GM21529 (cell line): ENCODE results near the gene PHF20.
"Not testable (repeated sequence)": the region's sequence is repeated elsewhere in the genome, so short reads cannot be mapped to it uniquely, and the experiment has no call there.

Source experiments
- ATAC-seq: cut with Tn5 transposase; IDR thresholded peaks from one replicate; pipeline ENCODE4 v1.9.1; 2021; ENCODE audit not compliant: unreplicated experiment

The PHF20 gene

DNA sequence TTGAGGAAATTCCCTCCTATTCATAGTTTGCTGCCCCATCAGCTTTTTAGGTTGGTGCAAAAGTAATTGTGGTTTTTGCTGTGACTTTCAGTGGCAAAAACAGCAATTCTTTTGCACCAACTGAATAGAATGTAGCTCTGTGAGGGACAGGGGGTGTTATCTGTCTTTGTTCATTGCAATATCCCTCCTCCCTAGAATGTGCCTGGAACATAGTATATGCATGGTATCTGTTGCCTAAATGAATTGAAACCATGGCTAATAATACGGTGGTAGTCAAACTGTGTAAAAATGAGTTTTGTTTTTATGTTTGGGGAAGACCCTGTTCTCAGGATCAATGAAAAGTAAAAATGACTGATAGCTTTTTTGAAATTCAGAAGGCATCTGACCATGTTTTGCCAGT is 137.4 kb downstream of the PHF20 start:
- ATAC-seq, result no peak

DNA sequence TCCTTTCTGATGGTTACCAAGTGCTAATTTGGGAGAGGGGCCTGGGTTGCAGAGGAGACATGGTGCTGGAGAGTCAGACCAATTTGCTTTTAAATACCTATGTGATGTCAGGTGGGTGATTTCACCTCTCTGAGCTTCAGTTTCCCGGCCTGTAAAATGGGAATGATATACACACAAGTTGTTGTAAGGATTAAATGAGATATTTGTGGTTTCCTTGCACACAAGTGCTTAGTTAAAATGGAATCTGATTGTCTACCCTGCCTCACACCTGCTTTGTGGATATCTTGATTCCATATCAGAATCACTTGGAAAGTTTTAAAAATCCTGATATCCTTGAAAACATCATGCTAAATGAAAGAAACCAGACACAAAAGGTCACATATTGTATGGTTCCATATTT is 138.0 kb downstream of the PHF20 start:
- no peak for ATAC-seq

DNA sequence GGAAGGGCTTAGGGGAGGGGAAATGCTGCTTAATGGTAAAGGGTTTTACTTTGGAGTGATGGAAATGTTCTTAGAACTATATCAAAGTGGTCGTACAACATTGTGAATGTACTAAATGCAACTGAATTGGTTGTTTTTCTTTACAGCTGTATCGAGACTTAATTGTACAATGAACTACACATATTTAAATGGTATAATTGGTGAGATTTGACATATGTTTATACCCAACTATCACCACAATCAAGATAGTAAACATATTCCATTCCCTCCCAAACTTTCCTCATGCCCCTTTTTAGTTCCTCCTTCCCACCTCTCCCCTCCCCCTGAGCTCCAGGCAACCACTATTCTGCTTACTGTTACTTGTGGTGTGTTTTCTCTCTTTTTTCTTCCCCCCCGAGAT is 138.4 kb downstream of the PHF20 start:
- ATAC-seq, result no peak

DNA sequence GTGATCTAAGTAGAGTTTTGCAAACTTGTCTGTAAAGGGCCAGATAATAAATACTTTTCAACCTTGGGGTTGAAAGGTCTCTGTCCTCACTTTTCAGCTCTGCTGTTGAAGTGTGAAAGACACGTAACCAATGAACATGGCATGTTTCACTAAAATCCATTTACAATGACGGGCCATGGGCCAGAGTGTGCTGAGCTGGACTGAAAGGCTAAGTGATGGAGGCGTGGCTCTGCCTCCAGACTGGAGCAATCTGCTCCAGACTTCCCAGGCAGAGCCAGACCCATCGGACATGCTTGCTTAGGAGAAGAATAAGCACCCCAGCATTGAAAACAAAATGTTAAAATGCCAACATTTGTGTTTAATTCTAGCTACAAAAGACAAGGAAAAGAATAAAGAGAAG is 141.1 kb downstream of the PHF20 start:
- no peak for ATAC-seq

DNA sequence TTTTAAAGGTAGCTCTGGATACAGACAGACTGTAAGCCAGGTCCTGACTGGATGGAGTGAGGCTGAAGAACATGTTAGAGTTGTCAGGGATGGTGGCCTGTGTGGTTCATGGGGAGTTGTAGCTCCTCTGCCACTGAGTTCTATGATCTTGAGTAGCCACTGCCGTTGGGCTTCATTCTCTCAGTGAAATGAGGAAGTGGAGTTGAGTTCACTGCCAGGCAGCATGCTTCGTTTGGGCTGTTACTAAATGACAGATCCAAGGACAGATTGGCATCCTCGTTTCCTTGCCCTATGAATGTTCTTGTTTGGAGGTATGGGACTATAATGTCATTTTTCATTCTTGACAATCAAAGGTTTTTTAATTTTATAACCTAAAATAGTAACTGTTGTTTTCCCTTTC is 145.3 kb downstream of the PHF20 start:
- no peak for ATAC-seq

DNA sequence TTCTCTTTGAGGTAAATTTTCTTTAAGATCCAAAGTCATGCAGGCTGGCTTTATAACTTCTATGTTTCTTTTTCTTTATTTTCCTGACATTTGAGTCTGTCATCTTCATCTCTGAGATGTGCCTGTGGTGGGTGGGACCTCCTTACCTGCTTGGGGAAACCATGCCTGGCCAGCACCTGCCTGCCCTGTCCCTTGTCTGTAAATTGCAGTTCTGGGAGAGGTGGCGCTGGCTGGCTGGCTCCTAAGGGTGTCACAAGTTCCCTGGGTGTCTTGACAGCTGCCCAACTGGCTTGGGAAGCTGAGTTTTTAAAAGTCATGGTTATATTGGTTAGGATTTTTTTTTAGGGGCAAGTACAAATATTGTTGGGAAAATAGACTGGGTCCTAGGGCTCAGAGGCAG is 146.2 kb downstream of the PHF20 start:
- no peak for ATAC-seq

DNA sequence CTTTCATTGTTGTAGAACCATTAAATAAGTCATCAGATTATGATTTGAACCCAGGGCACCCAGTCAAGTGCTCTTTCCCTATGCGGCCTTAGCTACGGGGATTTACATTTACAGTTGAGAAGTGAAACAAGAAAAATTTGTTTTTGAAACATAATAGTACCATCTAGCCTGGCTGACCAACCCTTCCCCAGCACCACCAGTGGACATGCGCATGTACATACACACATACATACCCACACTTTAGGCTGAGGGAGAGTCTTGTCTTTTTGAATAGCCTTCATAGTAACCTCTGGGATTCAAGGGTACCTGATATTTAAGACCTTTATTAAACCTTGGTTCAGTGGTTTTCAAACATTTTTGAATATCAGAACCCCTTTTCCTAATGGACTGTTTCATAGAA is 148.7 kb downstream of the PHF20 start:
- no peak for ATAC-seq

DNA sequence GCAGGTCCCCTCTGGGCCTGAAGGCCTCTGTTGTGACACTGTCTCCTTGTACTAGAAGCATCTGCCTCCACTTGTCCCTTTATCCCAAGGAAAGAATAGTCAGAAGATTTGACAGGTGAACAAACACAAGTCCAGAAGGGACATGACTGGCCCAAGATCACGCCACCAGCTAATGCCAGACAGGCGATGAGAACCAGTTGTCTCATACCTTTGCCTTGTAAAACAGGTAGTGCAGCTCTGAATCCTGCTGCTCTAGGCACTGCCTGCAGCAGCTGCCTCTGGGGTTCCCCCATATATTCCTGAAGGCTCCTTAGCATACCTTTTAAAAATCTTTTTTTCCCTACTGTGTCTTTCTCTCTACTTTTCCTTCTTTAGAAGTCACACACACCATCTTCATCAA is 157.5 kb downstream of the PHF20 start:
- no peak for ATAC-seq

DNA sequence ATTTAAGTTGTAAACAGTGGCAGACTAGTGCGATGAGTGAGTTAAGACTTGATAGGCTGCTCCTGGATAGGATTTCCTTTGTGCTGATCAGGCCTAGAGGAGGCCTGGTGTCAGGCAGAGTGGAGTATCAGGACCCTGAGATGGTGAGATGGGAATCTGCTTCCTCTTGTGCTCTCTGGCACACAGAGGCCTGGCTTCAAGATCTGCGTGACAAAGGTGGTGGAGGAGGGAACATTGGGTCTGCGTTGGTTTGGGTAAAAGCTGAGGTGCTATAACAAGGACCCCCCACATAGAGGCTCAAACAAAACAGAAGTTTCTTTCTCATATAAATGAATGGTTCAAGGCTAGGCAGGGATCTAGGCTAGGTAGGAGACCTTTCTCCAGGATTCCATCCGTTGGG is 162.2 kb downstream of the PHF20 start:
- ATAC-seq, result no peak

DNA sequence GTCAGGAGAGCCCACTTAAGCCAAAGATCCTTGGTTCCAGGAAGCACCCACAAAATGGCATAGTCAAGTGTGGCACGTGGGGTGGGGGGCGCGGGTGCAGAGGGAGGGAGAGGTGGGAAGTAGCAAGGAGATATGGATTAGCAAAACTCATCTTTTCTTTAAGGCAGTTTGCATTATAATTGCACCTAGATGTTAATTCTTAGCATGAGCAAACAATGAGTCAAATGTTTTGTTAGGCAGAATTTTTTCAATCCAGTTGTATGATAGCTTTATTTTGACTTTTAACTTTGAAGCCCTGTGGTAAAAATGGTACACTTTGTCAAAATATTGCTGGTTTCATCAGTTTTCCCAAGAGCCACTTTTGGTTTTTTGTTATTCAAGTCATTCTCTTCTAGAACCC is 167.4 kb downstream of the PHF20 start:
- ATAC-seq, result no peak

DNA sequence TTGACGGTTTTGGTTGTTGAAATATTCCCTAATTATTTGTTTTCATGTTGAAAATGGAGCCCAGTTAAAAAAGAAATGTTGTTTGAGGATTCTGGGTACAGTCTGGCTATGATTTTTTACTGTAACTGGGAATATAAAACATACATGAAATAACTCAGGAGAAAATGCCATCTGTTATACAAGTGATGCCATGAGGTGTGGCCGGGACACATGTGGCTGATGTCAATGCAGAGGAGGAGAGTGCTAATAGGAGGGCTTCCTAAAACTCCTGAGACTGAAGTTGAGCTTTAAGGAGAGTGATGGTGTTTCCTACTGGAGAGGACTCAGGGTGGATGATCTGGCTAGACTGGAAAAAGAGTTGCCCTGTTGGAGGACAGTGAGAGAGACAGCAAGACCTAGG is 169.8 kb downstream of the PHF20 start:
- no peak for ATAC-seq

DNA sequence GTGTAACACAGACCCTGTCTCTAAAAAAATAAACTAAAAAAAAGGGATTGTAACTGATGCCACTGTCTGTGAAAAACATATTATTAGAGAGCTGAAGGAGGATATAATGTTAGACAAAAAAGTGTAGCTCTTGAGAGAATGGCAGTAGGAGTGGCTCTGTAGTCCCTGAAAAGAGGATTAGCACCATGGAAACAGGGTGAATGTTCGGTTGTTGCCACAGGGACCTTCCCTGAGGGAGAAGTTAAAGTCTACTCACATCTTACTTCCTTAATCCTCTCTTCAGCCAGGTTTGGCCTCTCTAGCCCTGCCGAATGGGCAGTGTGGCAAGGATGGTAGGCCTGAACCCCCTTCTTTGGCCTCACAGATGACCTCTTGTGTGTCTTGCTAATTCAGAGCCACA is 170.4 kb downstream of the PHF20 start:
- ATAC-seq, result no peak

DNA sequence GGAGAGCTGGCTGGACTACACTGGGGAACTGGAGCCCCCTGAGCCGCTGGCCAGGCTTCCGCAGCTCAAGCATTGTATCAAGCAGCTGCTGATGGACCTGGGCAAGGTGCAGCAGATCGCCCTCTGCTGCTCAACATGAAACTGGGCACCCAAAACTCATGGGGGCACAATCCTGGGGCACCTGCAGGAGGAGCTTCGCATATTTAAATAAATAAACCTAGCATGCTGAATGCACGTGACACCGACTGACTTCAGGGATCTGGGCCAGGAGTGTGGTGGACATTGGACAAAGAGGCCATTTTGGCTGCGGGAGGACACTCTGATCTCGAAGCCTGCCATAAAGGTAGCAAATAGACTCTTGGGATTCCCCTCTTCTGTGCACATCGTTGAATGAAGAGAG is 175.7 kb downstream of the PHF20 start:
- ATAC-seq, result no peak

DNA sequence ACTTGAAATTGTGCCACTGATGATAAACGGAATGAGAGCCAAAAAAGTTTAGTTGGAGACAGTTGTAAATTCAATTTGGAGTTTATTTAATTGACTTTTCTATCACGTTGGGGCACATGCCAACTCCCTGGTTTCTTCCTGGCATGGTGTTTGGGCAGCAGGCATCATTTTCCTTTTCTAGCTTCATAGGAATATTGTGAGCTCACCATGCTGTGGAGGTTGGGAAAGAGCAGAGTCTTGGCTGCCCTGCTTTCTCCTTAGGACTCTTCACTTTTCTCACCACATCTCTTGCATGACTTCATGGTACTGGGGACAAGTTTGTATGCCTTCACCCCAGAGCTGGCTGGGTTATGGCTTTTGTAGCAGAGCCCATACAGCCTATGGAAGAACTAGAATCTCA is 176.1 kb downstream of the PHF20 start:
- ATAC-seq, result no peak

DNA sequence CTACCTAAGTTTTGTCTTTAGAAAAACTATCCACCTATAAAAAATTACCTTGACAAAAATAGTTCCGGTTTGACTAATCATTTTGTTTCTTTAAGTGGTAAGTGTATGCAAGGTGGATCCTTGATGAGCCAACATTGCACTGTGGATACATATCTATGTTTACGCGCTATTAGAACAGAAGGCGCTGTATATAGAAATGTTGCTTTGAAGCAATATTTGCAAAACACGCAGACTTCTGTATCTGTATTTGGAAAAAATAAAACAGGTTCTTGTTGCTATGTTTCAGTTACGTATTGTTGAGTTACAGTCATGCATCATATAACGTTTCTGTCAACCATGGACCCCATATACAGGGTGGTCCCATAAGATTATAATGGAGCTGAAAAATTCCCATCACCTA is 178.3 kb downstream of the PHF20 start:
- no peak for ATAC-seq

DNA sequence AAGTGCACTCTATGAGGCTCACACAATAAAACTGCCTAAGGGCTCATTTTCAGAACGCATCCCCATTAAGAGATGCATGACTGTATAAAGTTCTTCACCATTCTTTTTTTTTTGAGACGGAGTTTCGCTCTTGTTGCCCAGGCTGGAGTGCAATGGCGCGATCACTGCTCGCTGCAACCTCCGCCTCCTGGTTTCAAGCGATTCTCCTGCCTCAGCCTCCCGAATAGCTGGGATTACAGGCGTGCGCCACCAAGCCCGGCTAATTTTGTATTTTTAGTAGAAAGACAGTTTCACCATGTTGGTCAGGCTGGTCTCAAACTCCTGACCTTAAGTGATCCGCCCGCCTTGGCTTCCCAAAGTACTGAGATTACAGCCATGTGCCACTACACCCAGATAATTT is 180.3 kb downstream of the PHF20 start:
- not testable (repeated sequence) for ATAC-seq

DNA sequence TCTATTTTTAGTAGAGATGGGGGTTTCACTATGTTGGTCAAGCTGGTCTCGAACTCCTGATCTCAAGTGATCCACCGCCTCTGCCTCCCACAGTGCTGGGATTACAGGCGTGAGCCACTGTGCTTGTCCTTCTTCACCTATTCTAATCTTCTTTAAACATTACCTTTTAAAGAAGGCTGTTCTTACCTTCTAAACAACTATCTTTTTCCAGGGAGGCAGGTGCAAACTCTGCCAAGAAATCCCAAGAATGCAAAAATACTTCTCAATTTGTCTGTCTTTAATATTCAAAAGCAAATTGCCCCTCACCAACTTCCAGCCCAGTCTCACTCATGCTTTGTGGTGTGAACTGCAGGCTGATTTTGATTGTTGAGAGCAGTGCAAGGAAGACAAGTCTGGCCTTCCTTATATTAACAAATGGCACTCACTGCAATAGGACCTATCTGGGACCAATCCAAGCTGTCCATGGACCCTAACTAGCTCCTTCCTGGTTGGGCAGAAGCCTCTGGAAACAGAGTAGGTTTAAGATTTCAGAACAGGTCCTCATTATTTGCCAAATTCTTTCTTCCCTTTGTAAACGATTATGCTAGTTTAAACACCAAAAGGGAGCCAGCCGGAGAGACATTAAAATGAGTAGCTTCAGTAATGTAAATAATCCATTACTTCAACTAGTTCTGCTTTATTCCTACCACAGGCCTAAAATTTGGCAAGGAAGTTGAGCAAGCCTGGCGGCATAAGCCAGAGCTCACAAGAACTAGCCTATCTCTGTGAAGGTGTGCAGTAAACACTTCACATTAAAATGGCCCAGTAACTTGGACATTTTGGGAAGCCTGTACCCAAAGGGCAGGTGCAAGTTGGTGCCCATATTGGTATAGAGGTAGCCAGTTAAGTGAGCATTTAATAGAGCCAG is 180.9 kb downstream of the PHF20 start:
- no peak for ATAC-seq

DNA sequence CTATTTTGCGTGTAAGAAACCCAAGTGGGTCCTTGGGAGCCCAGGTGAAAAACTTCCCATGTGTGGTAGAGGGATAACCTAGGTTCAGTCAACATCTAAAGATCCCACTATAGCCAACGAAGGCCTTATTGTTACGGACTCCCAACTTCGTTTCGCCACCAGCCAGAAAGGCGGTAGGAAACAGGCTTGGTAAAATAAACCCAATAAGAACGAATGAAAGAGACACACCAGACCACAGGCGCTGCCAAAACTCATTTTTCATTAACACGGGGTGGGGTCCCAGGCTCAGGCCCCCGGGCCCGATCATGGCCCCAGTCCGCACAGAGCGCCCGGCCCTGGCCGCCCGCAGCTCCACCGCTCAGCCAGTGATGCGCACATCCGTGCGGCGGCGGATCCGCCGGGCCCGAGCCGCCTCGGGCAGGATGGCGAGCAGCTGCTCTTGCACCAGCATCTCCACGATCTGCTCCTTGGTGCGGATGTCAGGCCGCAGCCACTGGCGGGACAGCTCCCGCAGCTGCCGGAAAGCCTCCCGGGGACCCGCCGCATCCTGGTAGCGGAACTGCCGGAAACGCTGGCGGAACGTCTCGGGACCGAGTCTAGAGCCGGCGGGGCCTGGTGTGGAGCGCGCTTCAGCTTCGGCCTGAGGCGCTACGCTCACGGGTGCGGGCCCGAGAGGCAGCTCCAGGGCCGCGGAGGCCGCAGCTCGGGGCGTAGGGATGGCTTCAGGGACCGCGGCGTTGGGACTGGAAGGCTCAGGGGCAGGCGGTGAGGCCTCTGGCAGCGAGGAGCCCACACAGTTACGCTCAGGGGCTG is 181.8 kb downstream of the PHF20 start:
- peak; percentile 18 for ATAC-seq

DNA sequence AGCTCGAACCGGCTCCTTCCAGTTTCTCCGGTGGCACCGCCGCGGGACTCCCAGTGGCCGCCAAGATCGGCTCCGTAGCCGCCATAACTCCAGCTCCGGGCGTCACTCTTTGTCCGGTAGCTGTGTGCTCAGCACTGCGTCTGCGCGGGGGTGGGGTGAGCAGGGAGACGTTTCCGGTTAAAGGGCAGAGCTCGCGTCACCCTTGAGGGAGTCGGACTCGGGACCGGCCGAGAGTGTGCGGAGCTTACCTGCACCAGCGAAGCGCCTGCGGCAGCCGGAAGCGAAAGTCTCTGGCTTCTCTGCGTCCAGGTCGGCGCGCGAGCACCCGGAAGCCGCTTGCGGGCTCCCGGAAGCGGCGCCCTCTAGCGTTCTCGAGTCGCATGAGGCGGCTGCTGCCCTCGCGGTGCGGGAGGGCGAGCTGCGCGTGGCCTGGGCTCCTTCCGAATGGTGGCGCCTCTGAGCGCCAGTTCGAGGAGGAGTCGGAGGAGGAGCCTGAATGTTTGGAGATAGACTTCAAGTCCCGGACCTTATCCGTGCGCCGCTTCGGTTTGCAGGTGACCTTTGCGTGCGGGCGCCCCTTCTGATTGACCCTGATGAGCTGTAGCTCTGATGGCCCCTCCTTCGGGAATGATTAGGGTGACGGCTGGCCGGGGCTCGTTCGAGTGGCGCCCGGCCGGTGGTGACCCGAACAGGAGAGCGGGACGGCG is 182.5 kb downstream of the PHF20 start, which contains the start of gene SCAND1:
SCAND1 (minus strand) TSS at position 303 of the 707 bp plus-strand sequence; CDS start at position 85, 218 bp downstream.
- peak; percentile 85 for ATAC-seq

DNA sequence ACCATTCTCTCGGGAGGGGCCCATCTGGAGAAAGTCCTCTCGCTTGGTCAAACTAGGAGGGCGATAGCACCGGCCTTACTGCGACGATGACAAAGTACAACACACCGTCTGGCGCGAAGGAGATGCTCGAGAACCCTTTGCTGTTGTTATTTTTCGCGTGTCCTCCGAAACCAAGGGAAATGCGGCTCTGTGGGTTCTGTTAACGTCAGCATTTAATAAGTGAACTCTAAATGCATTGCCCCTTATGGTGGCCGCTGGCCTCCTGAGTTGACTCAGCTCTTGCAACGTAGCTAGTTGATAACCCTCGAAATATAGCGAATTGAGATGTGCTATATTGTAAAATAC is 183.1 kb downstream of the PHF20 start:
- peak; percentile 1 for ATAC-seq

DNA sequence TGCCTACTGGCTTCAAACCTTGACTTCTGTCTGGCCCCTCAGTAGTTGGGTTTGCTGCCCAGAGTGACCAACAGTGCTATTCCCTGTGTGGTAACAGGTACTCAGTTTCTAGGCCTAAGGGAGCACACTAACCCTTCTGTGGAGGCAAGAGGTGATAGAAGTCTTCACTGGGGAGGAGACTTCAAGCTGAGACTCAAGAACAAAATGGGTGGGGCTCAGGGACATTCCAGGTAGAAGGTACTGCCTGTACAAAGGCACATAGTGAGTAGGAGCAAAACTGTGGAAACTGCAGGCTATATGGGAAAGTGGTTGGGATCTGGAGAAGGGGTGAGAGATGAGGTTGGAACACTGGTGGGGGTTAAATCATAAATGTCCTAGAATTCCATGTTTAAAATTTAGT is 184.8 kb downstream of the PHF20 start:
- ATAC-seq, result no peak

DNA sequence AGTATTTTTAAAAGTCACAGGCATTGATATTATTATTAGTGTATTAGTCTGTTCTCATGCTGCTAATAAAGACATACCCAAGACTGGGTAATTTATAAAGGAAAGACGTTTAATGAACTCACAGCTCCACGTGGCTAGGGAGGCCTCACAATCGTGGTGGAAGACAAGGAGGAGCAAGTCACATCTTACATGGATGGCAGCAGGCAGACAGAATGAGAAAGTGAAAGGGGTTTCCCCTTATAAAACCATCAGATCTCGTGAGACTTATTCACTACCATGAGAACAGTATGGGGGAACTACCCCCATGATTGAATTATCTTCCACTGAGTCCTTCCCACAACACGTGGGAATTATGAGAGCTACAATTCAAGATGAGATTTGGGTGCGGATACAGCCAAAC is 187.5 kb downstream of the PHF20 start:
- not testable (repeated sequence) for ATAC-seq
